Adrenal gland (tissue), 12 donors: ENCODE data around the gene RASSF1. TPM values are rescaled to one million over a fixed set of nuclear protein-coding genes. Genes with fewer than 3 reads are reported as not detected.

Experiments used
- DNase-seq, 7 donors: peaks; one replicate each; pipeline ENCODE4 v3.0.0-alpha.2; 2019 to 2020
- H3K27ac ChIP-seq, 5 donors: fragments of 200-600 bp; sonication (generic) in 4 of 5; 1 replicate in 3 of 5; 2 replicates in 2 of 5; pipeline versions ENCODE4 v1.5.1 to v1.8.0; 2016 to 2020; ENCODE audit warnings: mild to moderate bottlenecking in 1 of 5
- H3K27me3 ChIP-seq: fragments of 200-600 bp; 2 replicates; pipeline ENCODE4 v1.8.0; 2021
- H3K36me3 ChIP-seq, 2 donors: fragments of 200-600 bp; replicated peaks in 1 of 2; 1 replicate in 1 of 2; 2 replicates in 1 of 2; pipeline versions ENCODE4 v1.5.1 to v1.8.0; 2018 to 2022
- H3K4me1 ChIP-seq, 2 donors: fragments of 200-600 bp; replicated peaks in 1 of 2; 1 replicate in 1 of 2; 2 replicates in 1 of 2; pipeline versions ENCODE4 v1.5.1 to v1.8.0; 2018 to 2021
- H3K4me3 ChIP-seq, 4 donors: fragments of 200-600 bp; sonication (generic) in 3 of 4; one replicate each; pipeline ENCODE4 v1.5.1; 2016 to 2018
- H3K9me3 ChIP-seq, 3 donors: fragments of 200-600 bp; sonication (generic) in 1 of 3; replicated peaks in 1 of 3; 1 replicate in 2 of 3; 2 replicates in 1 of 3; pipeline versions ENCODE4 v1.5.1 to v1.8.0; 2016 to 2021
- POLR2A ChIP-seq, 2 donors: fragments of 450-650 bp; IDR thresholded peaks; one replicate each; pipeline ENCODE4 v1.6.1; 2017; ENCODE audit warnings: antibody characterized with exemption in 2 of 2, mild to moderate bottlenecking in 2 of 2, moderate library complexity in 1 of 2
- WGBS, 4 donors: extraction: QIAGEN DNeasy Blood & Tissue Kit in 2 of 4; methylation state at CpG; one replicate each; pipeline versions ENCODE4 v1.1.5 to v1.1.7; 2013 to 2017; 5-methylcytosine and 5-hydroxymethylcytosine counted together
- intact Hi-C, 2 donors: fragments of 100-400 bp; cut with DNase I; formaldehyde crosslinking; loops; one replicate each; pipeline versions ENCODE4 v1.14.1 to v1.15.0; 2022 to 2023
- polyA plus RNA-seq, 3 donors: library from polyadenylated mRNA; stranded (reverse); fragments of 200-250 nt in 2 of 3; fragments of 350-450 nt in 1 of 3; fragmentation: Illumina TruSeq in 1 of 3; extraction: RNeasy Lipid Tissue Mini Kit (QIAGEN cat#74804) in 1 of 3; gene quantifications; one replicate each; pipeline ENCODE4 v1.2.3, GENCODE V29; 2013 to 2014
- total RNA-seq, 9 donors: library from RNA; depleted of rRNA in 4 of 9; stranded (reverse); fragments of >200 nt in 4 of 9; fragments of 120-200 nt in 1 of 9; fragmentation: NEBNext Ultra II Directional in 1 of 9; extraction: Animal tissue kit (Norgen Biotek cat#: 25700) in 1 of 9; gene quantifications; one replicate each; pipeline versions ENCODE4 v1.1.0 to v1.2.4, GENCODE V29; 2013 to 2023
- TF ChIP-seq, protein P1 (sequence below), 6 experiments: fragments of 450-650 bp in 4 of 6; fragments of 200-600 bp in 2 of 6; sonication (generic) in 1 of 6; IDR thresholded peaks; 1 replicate in 5 of 6; 2 replicates in 1 of 6; pipeline versions ENCODE4 v1.5.1 to v1.8.0; 2016 to 2021; ENCODE audit warnings: antibody characterized with exemption in 6 of 6, mild to moderate bottlenecking in 2 of 6, moderate library complexity in 1 of 6
- donor health status: healthy with polysubstance abuse.
- donor health status: Bipolar disorder and iron deficiency.
- donor health status: DM: yes; HTN: yes; CAD: no.
- donor health status: DM: no; HTN: no; CAD: no.
- donor health status: DM: no; HTN: no; CAD: no.
- donor health status: DM: yes; HTN: yes; CAD: no.

Gene RASSF1
- total and polyA plus RNA-seq, 12 donors = 9.6 to 27.4 (median 14.7) TPM

DNA sequence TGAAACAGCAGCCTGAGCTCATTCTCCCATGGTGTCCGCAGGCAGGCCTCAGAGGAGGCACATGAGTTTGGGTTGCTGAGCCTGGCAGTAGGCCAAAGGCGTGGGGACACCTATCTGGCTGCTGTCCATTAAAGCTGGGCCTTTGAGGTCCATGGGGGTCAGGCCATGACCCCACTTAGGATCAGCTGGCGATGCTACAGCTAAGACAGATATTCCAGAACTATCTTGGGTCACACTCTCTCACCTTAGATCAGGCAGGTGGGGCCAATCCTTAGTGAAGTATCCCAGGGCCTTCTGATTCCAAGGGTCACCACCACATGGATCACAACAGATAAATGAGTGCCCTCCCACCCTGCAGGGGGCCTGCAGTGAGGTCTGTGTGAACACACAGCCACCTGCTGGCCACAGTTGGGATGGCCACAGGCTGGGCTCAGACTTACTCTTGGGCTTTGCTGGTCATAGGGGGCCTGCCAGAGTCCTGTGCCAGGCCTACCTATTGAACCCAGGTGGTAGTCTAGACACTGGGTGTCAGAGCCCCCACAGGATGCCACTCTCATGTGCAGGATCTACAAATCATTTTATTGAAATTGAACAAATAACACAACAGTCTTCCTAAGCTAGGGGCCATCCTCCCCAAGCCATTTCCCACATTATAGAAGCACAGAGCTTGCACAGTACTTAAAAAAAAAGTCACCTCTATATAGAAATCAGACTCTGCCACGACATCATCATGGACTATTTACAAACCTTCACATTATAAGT is 16.1 kb downstream of the RASSF1 start:
- no peak overlapping the region for H3K4me3 ChIP-seq
- peak; percentile 64 to 89 (median 78) for DNase-seq
- intact Hi-C loops = loop anchor here in 1 of 2 donors (5.0 kb wide), 1 partner anchor 52 kb away; no protein-coding TSS in a partner anchor
- no peaks in the 10 kb centered on the region for H3K9me3 ChIP-seq
- H3K27ac ChIP-seq = peak overlapping the region; percentile 14 to 98 (median 94)
- H3K4me1 ChIP-seq = peaks cover 29 to 60% of the 10 kb centered on the region in 2 donors
- peaks cover 0 to 21% of the 10 kb centered on the region in 2 donors for H3K36me3 ChIP-seq
- H3K27me3 ChIP-seq = no peaks in the 10 kb centered on the region
- TF ChIP-seq POLR2A (IDR thresholded peaks at IDR 0.05) = no peak
- TF ChIP-seq, protein P1, sequence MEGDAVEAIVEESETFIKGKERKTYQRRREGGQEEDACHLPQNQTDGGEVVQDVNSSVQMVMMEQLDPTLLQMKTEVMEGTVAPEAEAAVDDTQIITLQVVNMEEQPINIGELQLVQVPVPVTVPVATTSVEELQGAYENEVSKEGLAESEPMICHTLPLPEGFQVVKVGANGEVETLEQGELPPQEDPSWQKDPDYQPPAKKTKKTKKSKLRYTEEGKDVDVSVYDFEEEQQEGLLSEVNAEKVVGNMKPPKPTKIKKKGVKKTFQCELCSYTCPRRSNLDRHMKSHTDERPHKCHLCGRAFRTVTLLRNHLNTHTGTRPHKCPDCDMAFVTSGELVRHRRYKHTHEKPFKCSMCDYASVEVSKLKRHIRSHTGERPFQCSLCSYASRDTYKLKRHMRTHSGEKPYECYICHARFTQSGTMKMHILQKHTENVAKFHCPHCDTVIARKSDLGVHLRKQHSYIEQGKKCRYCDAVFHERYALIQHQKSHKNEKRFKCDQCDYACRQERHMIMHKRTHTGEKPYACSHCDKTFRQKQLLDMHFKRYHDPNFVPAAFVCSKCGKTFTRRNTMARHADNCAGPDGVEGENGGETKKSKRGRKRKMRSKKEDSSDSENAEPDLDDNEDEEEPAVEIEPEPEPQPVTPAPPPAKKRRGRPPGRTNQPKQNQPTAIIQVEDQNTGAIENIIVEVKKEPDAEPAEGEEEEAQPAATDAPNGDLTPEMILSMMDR (IDR thresholded peaks at IDR 0.05) = peak; percentile 77 to 93 (median 85)
- WGBS, 4 donors = 8 to 45% (median 37%) methylated on average over 1 to 4 of the region's 4 CpGs

DNA sequence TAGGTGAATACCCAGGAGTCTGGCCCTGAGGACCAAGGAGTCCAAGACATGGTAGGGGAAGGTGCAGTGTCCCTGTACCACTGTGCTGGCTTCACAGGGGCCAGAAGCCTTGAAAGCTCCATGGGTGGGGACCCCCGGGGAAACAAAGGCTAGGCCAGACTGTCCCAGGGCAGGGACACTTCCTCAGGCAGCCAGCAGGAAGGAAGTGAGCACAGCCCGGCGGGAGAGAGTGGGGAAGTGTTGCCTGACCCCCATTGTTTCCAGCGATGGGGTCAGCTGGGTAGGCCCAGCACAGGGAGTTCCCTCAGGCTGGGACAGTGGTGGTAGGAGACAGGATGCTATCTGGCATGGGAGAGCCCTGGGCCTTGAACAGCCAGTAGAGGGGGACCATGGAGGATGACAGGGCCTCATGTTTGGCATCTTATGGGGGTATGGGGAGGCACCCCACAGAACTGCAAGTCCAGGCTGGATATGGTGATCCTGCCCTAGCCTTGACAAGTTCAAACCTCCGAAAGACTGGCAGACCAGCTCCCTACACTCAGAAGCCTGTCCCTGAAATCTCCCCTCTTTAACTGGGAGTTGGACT is 16.9 kb downstream of the RASSF1 start:
- intact Hi-C loops = loop anchor here in 1 of 2 donors (5.0 kb wide), 1 partner anchor 51 kb away; no protein-coding TSS in a partner anchor
- H3K9me3 ChIP-seq = no peaks in the 10 kb centered on the region
- 33 to 64% (median 51%) methylated on average over 1 to 5 of the region's 5 CpGs for WGBS, 4 donors
- no peak overlapping the region for H3K4me3 ChIP-seq
- H3K27me3 ChIP-seq = no peaks in the 10 kb centered on the region
- H3K36me3 ChIP-seq = peaks cover 0 to 22% of the 10 kb centered on the region in 2 donors
- TF ChIP-seq, protein P1 (IDR thresholded peaks at IDR 0.05) = peak in 2 of 6 experiments; percentile 11 to 31
- no peak for TF ChIP-seq POLR2A (IDR thresholded peaks at IDR 0.05)
- H3K27ac ChIP-seq = peak overlapping the region; percentile 14 to 98 (median 94)
- H3K4me1 ChIP-seq = peaks cover 33 to 66% of the 10 kb centered on the region in 2 donors
- peak in 6 of 7 donors; percentile 46 to 80 (median 62) for DNase-seq

DNA sequence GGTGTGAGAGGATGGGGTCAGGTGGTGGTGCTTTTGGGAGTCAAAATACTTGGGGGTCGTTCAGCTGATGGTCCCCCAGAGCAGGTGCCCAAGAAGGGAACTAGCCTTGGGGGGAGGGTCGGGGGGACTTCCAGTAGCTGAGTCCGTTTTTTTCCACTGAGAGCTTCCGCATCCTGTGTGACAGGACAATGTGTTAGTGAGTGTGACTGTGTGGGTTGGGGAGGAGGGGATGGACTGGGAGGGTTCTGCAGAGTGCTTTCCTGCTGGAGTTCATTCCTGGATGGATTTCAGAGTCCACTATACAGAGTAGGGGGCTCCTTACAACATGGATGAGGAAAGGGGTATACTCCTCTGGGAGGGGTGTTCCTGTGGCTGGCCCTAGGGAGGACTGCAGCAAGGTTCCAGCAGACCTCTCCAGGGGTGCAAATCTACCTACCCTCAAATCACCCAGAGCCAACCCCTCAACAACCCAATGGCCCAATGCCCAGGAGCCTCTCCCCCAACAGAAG is 17.5 kb downstream of the RASSF1 start:
- Histone ChIP-seq H3K27ac (peak overlapping the region; percentile 35 to 98 (median 94)), H3K4me1 (peaks cover 39 to 67% of the 10 kb centered on the region in 2 donors), H3K9me3 (no peaks in the 10 kb centered on the region), H3K27me3 (no peaks in the 10 kb centered on the region), H3K4me3 (no peak overlapping the region), H3K36me3 (peaks cover 0 to 28% of the 10 kb centered on the region in 2 donors)
- DNase-seq = peak; percentile 48 to 86 (median 67)
- intact Hi-C loops = loop anchor here in 1 of 2 donors (5.0 kb wide), 1 partner anchor 51 kb away; no protein-coding TSS in a partner anchor
- 24 to 40% (median 36%) methylated on average over 3 to 4 of the region's 4 CpGs for WGBS, 4 donors
- no peak for TF ChIP-seq POLR2A (IDR thresholded peaks at IDR 0.05)
- TF ChIP-seq, protein P1 (IDR thresholded peaks at IDR 0.05) = no peak
